GM18867 (cell line): ENCODE data around the gene ZFX.

Experiments
- ATAC-seq: cut with Tn5 transposase; IDR thresholded peaks from one replicate; pipeline ENCODE4 v1.9.1; 2021; ENCODE audit warnings: mild to moderate bottlenecking, moderate library complexity; ENCODE audit not compliant: unreplicated experiment

Gene ZFX

GRCh38 chrX:24198101-24198500, 48.6 kb downstream of the ZFX start:
- no peak for ATAC-seq

GRCh38 chrX:24200133-24200532, 50.6 kb downstream of the ZFX start:
- no peak for ATAC-seq

GRCh38 chrX:24201216-24201615, 51.7 kb downstream of the ZFX start:
- no peak for ATAC-seq

- no peak for ATAC-seq
Observed at GRCh38 chrX:24202465-24203031, 53.0 kb downstream of the ZFX start.

- no peak for ATAC-seq
Observed at GRCh38 chrX:24203072-24203808, 53.7 kb downstream of the ZFX start.

GRCh38 chrX:24204331-24204730, 54.8 kb downstream of the ZFX start:
- ATAC-seq, result no peak

GRCh38 chrX:24204958-24205357, 55.4 kb downstream of the ZFX start:
- ATAC-seq, result no peak

- no peak for ATAC-seq
Observed at GRCh38 chrX:24207826-24208225, 58.3 kb downstream of the ZFX start.

- no peak for ATAC-seq
Observed at GRCh38 chrX:24208496-24209240, 59.1 kb downstream of the ZFX start.

GRCh38 chrX:24210190-24210589, 60.7 kb downstream of the ZFX start:
- ATAC-seq, result no peak

GRCh38 chrX:24214568-24214967, 65.0 kb downstream of the ZFX start:
- no peak for ATAC-seq

GRCh38 chrX:24215272-24215671, 65.7 kb downstream of the ZFX start:
- ATAC-seq, result no peak

- no peak for ATAC-seq
Observed at GRCh38 chrX:24216037-24216436, 66.5 kb downstream of the ZFX start.

- ATAC-seq, result no peak
Observed at GRCh38 chrX:24216827-24217226, 67.3 kb downstream of the ZFX start.

GRCh38 chrX:24219320-24219719, 69.8 kb downstream of the ZFX start:
- ATAC-seq, result no peak

- no peak for ATAC-seq
Observed at GRCh38 chrX:24221872-24222271, 72.3 kb downstream of the ZFX start.

GRCh38 chrX:24225265-24225664, 75.7 kb downstream of the ZFX start:
- ATAC-seq, result no peak

- ATAC-seq, result no peak
Observed at GRCh38 chrX:24226176-24226575, 76.6 kb downstream of the ZFX start.

GRCh38 chrX:24228596-24228995, 79.1 kb downstream of the ZFX start:
- no peak for ATAC-seq

GRCh38 chrX:24229400-24229879, 79.9 kb downstream of the ZFX start:
- ATAC-seq, result no peak

- no peak for ATAC-seq
Observed at GRCh38 chrX:24229976-24230375, 80.4 kb downstream of the ZFX start.

GRCh38 chrX:24231131-24231540, 81.6 kb downstream of the ZFX start:
- peak; percentile 52 for ATAC-seq
